ENCODE data around the gene C10orf62.

Gene C10orf62

DNA sequence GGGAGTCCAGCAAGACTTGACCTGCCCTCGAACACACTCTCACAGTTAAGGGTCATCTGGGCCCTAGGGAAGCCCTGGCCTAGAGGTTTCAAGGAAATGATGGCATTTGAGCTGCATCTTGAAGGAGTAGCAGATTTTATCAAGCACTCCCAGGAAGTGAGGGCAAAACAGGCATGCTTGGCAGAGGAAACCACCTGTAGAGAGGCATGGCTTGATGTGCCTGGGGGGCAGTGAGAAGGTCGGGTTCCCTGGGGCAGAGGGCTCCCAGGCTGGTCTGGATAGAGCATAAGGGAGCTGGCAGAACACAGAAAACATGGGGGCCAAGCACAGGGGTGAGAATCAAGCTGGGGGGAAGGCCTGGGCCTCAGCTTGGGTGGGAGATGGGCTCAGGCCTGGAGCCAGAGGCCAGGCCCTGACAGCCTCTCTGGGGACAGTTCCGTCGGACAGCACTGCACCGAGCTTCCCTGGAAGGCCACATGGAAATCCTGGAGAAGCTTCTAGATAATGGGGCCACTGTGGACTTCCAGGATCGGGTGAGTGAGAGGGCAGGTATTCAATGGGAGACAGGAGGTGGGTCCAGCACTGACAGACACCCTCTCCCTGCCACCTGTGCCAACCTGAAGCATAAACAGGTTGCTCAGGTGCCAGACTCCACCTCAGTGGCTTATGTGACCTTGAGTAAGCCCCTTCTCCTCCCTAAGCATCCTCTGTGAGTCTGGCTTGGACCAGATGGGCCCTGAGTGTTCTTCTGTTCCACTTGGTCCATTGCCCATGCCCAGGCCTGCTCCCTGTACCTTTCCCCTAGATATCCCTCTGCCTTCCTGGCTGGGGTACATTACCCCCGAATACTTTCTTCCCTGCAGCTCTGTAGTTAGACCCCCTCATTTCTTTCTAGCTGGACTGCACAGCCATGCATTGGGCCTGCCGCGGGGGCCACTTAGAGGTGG is 8.8 kb upstream of the C10orf62 start:
- DNase-seq: no peak
- intact Hi-C loops (cut with DNase I): no loop called here

DNA sequence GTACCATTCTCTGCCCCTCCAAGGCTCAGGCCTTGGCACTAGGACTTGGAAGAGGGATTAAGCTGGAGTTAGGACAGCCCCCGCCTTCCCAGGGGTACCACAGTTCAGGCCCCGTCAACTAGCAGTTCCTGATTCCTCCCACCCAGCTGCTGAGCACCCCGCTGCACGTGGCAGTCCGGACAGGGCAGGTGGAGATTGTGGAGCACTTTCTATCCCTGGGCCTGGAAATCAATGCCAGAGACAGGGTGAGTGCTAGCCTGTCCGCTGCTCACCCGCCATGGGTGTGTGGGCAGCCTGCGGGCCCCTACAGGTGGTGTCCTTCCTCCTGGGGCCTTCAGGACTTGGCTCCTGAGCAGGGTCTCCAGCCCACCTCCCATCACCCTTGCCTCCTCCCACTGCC is 7.4 kb upstream of the C10orf62 start:
- no peak for DNase-seq
- intact Hi-C loops (cut with DNase I): no loop called here

DNA sequence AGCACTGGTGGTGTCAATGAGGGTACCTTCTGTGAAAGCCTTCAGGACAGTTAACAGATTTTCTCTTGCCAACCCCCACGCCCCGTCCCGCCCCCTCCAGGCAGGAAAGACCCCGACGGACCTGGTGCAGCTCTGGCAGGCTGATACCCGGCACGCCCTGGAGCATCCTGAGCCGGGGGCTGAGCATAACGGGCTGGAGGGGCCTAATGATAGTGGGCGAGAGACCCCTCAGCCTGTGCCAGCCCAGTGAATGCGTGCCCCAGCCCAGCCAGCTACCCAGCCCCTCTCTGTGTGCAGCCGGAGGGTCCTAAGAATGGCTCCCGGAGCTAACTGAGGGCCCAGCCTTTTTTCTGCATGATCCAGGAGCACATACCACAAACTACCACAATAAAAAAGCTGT is 6.0 kb upstream of the C10orf62 start:
- intact Hi-C loops (cut with DNase I): no loop called here
- no peak for DNase-seq

DNA sequence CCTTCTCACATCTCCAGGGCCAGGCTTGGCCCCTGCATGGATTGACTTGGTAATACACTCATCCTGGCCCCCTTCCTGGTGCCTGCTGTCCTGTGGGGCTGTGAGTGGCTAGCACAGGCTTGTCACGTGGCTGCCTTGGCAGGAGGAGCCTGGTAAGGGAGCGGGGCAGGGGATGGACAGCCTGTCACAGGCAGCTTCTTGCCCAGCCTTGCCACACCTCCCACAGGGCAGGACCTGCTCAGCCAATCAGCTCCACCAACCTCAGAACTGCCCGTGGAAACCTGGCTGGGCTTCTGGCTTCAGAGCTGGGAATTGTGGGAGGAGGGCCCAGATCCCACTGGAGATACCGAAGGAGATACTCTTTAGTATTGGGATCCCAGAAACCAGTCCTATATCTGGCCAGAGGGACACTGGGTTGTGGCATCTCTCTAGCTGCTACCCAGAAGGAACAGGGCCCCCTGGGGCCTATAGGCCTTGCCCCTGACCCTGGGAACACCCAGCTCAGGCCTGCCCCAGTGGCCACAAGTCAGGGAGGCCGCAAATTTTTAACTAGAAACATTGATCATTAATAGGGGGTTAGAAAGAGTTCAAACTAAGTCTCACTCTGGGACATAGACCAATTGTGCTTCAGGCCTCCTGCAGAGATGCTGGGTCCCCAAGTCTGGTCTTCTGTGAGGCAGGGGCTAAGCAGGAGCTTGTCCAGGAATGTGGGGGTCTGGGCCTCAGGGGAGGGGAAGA is 5.3 kb upstream of the C10orf62 start, which contains the start of gene HOGA1:
Gene HOGA1 (plus strand): TSS at position 330 of the 738 bp plus-strand sequence. CDS start 315 bp downstream, at position 645.
- intact Hi-C loops (cut with DNase I): no loop called here
- DNase-seq: peak; percentile 71 to 98 (median 90)

DNA sequence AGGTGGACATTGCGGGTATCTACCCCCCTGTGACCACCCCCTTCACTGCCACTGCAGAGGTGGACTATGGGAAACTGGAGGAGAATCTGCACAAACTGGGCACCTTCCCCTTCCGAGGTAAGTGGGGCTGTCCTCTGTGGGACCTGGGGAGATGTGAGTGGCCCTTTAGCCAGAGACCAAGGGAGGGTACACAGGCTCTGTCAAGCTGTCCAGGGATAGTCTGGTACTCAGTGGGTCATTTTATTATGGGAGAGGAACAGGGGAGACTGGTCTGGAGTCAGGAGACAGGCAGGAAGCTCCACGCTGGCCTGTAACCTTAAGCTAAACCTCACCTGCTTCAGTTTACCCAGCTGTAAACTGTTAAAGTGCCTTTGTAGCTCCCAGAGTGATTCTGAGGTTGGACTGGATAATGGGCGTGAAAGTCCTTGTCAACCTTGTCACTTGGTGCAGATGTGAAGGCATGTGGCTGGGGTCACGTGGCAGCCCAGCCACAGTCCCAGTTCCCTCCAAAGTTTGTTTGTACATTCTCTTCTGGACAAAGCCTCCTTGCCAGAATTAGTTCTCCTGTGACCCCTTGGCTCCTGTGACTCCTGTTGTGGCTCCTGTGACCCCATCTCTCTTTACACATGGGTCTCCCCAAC is 4.6 kb upstream of the C10orf62 start:
- intact Hi-C loops (cut with DNase I): no loop called here
- DNase-seq: no peak

DNA sequence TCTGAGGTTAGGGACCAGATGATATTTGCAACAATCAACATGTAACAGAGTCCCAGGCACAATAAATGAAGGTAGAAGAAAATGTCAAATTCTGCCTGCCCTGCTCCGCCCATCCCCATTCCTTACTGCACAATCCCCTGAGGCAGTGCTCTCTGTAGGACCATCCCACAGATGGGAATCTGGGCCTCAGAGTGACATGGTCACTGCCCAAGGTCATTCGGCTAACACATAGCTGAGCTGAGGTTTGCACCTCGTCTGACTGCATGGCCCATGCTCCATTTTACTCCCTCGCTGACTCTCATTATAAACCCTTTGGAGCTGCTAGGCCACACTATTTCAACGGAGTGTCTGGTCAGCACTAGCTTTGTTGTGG is 4.1 kb upstream of the C10orf62 start:
- DNase-seq: no peak
- intact Hi-C loops (cut with DNase I): no loop called here

DNA sequence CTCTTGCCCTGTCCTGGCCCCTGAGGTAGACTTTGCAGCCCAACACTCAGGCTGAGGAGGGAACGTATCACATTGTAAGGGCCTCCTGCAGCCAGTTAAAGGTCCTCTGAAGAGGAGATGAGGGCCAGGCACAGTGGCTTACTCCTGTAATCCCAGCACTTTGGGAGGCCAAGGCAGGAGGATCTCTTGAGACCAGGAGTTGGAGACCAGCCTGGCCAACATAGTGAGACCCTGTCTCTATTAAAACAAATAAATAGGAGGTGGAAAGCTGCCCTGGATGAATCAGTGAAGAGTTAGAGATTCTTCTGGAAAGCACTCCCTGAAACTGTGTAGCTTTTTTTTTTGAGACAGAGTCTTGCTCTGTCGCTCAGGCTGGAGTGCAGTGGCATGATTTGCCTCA is 2.3 kb upstream of the C10orf62 start:
- DNase-seq: no peak
- intact Hi-C loops (cut with DNase I): no loop called here

DNA sequence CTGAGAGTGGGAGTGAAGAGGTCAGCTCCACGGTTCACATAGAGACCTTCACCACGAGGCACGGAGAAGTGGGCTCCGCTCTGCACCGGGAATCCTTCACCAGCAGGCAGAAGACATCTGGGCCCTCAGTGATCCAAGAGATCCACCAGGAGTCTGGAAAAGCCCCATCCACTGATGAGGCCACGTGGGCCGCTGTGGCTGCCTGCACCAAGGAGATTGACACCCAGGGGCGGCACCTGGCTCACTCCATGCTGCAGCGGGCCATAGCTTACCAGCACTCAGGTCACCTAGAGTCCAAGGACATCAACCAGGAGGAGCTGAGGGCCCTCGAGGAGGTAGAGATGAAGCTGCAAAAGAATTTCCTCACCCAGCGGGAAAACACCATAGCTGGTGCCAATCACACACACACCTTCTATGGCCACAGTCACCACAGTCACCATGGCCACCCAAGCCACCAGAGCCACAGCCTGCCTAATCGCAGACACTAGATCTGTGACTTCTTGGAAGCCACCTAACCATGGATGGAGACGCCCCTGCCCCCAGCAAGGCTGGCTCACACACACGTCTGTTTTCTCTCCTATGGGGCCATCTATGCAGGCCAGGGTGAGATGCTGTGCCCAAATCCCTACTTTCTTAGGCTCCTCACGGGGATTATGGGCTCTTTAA is 694 bp downstream of the C10orf62 start:
- intact Hi-C loops (cut with DNase I): no loop called here
- no peak for DNase-seq

DNA sequence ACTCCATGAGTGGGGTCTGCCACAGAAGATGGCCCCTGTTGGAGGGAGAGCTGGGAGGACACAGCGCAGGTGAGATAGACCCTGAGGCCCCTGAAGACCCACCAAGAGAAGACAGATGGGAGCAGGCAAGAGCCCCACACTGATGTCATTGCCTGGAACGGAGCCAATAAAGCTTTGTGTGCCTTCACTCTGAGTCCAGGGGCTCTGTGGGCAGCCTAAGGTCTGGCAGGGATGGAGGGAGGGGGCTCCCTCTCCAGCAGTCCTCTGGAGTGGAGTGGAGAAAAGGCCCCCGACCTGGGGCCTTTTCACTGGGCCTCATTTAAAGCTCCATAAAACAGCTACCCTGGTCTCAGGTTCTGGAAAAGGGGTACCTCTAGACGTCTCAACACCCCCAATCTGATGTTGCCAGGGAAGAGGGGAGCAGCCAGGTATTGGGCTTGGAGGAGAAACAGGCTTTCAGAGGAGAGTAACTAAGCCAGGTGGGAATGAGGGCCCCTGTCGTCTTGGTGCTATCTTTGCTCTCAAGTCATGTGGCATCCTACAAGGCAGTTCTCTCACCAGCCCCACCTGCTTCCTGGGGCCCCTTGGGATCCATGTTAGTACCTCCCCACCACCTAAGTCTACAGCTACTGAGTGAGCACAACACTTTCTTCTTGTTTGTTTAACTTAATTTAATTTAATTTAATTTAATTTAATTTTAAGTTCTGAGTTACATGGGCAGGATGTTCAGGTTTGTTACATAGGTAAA is 1.4 kb downstream of the C10orf62 start:
- intact Hi-C loops (cut with DNase I): no loop called here
- no peak for DNase-seq

DNA sequence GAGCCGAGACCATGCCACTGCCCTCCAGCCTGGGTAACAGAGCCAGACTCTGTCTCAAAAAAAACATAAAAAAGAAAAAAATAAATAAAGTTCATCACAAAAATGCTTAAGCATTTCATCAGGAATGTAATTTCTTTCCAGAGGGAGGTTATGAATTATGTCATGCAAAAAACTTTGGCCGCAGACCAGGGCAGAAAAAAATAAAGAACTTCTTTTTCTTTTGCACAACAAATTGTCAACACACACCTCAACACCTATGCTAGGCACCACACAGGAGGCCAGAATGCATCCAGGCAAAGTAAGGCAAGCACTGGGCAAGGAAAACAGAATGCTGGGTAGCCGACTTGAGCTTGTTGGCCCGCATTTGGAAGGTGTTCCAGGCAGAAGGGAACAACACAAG is 3.9 kb downstream of the C10orf62 start:
- DNase-seq: no peak

DNA sequence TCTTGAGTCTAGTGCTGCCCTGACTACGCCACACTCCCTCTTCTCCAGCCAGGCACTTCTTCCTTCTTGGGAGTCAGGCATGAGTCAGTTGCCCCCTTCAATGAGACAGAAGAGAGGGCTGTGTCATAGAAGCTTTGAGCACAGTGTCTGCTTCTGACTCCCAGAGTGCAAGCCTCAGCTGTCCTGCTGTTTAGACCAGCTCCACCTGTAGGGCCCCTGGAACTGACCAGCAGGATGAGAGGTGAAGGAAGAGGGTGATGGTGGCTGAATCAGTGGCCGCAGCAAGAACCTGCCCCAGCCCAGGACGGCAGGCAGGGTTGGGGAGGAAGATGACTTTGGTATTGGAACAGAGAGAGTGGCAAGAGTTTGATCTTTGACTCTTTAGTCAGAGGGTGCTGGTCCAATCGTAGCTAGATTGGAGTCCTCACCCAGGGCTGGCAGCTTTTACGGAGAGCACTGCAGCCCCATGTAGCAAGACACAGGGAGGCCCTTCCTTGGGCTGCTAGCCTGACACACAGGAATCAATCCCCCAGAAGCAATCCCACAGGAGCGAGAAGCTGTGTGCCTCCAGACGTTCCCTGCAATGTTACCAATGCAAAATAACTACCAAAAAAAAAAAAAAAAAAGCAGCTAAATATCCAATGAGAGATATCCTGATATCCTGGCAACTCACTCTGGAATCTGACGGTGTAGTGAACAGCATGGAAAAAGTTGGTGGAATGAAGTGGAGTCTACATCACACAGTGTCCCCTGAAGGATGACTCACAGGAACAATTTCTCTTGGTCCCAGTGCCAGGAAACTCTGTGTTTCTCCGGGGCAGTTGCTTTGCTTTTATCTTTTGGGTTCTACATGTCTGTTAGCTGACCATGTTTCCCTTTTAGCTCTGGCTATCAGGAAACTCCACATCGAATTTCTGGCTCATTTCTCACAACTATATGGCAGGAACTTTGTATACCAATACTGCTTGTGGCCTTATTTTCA is 6.9 kb downstream of the C10orf62 start:
- no peak for DNase-seq
- intact Hi-C loops (cut with DNase I): no loop called here

More for the DNA sequence above, 3.9 kb downstream of the C10orf62 start:
- intact Hi-C loops (cut with DNase I): no loop called here

DNA sequence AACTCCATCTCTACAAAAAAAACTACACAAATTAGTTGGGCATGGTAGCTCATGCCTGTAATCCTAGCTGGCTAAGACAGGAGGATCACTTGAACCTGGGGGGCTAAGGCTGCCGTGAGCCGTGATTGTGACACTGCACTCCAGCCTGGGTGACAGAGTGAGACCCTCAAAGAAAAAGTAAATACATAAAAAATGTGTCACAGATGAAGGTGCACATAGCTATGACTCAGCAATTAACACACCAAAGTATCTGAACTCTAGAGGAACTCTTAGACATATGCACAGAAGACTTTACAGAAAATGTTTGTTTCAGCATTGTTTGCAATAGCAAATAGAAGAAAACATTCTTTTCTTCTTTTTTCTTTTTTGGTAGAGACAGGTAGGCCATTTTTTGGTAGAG is 8.3 kb downstream of the C10orf62 start:
- intact Hi-C loops (cut with DNase I): no loop called here
- no peak for DNase-seq

DNA sequence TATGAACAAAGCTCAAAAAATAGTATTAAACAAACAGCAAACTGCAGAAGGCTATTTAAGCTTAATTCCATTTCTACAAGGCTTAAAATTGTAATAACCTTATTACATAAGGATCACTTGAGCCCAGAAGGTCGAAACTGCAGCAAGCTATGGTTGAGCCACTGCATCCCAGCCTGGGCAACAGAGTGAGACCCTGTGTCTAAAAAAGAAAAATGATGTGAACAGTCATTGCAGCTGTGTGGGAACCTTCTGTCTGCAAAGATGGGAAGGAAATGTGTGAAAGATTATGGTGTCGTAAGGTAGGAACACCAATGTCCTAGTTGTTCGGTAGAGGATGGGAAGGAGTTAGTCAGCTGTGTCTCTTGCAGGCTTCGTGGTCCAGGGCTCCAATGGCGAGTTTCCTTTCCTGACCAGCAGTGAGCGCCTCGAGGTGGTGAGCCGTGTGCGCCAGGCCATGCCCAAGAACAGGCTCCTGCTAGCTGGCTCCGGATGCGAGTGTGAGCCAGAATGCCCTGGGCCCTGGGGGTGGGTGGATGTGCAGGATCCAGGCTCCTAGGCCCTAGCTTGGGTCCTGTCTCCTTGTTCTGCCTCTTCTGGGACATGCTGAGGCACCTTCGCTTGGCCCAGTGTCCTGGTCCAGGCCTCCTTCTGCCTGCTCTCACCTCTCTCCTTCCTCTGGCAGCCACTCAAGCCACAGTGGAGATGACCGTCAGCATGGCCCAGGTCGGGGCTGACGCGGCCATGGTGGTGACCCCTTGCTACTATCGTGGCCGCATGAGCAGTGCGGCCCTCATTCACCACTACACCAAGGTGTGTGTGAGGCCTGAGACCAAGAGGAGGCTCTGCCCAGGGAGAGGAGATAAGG is 9.1 kb downstream of the C10orf62 start:
- DNase-seq: no peak

DNA sequence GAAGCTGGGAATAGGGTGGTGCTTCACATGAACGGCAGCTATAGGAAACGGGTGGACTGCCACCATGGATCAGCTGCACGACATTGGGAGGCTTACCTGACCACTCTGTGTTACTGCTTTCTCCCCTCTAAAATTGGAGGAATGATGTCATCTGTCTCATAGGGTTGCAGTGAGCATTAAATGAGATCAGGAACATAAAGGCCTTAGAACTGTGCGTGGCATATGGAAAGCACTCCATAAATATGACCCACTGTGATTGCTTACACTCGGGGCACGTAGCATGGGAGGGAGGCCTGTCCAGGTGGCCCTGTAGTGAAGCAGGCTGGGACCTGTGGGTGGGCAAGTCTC is 9.7 kb downstream of the C10orf62 start:
- DNase-seq: no peak
- intact Hi-C loops (cut with DNase I): no loop called here

More for the DNA sequence above, 9.1 kb downstream of the C10orf62 start:
- intact Hi-C loops (cut with DNase I): no loop called here

DNA sequence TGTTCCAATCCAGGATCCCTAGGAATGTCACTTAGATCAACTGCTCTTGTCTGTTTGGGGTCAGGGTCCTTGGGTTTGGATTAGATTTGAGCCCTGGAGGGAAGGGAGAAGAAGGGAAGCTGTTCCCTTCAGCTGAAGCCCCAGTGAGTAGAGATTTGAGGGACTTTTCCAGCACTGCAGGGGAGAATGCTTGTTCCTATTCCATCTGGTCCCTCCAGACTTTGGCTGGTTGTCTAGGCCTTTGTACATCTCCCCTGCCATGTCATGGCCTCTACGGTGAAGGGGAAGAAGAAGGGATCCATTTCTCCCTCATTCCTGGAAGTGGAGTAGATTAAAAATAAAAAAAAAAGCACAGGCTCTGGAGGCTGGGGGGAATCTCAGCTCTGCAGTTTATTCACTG is 11.1 kb downstream of the C10orf62 start:
- intact Hi-C loops (cut with DNase I): no loop called here
- DNase-seq: no peak

All from head of caudate nucleus (tissue), 42 donors.